Subcutaneous abdominal adipose tissue (tissue), 5 donors: ENCODE measurements around the gene DPH1.
"Not testable (repeated sequence)": the region's sequence is repeated elsewhere in the genome, so short reads cannot be mapped to it uniquely, and the experiment has no call there.

Experiments
- H3K27ac ChIP-seq: one replicate; pipeline ENCODE4 v1.7.0; 2013; ENCODE audit warnings: low read depth, mild to moderate bottlenecking, inconsistent platforms, low read length, moderate library complexity
- H3K27me3 ChIP-seq, 5 donors: one replicate each; pipeline ENCODE4 v1.7.0; 2013; ENCODE audit warnings: low read length in 5 of 5, inconsistent platforms in 1 of 5; ENCODE audit not compliant: control insufficient read depth in 5 of 5, insufficient read depth in 4 of 5
- H3K36me3 ChIP-seq, 5 donors: one replicate each; pipeline ENCODE4 v1.7.0; 2013; ENCODE audit warnings: low read length in 5 of 5; ENCODE audit not compliant: control insufficient read depth in 5 of 5, insufficient read depth in 5 of 5
- H3K4me1 ChIP-seq, 5 donors: one replicate each; pipeline ENCODE4 v1.7.0; 2013; ENCODE audit warnings: low read length in 5 of 5, mild to moderate bottlenecking in 3 of 5, moderate library complexity in 1 of 5; ENCODE audit not compliant: control insufficient read depth in 5 of 5, insufficient read depth in 5 of 5
- H3K4me3 ChIP-seq, 5 donors: one replicate each; pipeline ENCODE4 v1.7.0; 2013; ENCODE audit warnings: low read length in 5 of 5, low read depth in 1 of 5
- H3K9ac ChIP-seq, 5 donors: one replicate each; pipeline ENCODE4 v1.7.0; 2013; ENCODE audit warnings: low read length in 5 of 5, mild to moderate bottlenecking in 4 of 5, moderate library complexity in 3 of 5
- H3K9me3 ChIP-seq, 5 donors: one replicate each; pipeline ENCODE4 v1.7.0; 2013; ENCODE audit warnings: low read length in 5 of 5; ENCODE audit not compliant: control insufficient read depth in 5 of 5
- donor health status: healthy.
- donor health status: healthy.
- donor health status: healthy.
- donor health status: healthy.
- donor health status: healthy.

DPH1 gene

GRCh38 chr17:2004435-2004952 lies 25.5 kb upstream of the DPH1 start:
- H3K9me3 ChIP-seq: no peaks in the 10 kb centered on the region
- no peak overlapping the region for H3K4me3 ChIP-seq
- no peaks in the 10 kb centered on the region for H3K36me3 ChIP-seq
- no peaks in the 10 kb centered on the region for H3K27me3 ChIP-seq
- H3K27ac ChIP-seq: peak overlapping the region; percentile 37
- H3K9ac ChIP-seq: no peak overlapping the region
- H3K4me1 ChIP-seq: peaks cover 5 to 29% (median 26%) of the 10 kb centered on the region in 5 donors

GRCh38 chr17:2008332-2009126 lies 21.4 kb upstream of the DPH1 start:
- Histone ChIP-seq H3K4me1 (peaks cover 0 to 38% (median 32%) of the 10 kb centered on the region in 5 donors), H3K9me3 (no peaks in the 10 kb centered on the region), H3K27me3 (no peaks in the 10 kb centered on the region), H3K27ac (no peak overlapping the region), H3K9ac (no peak overlapping the region), H3K4me3 (no peak overlapping the region), H3K36me3 (no peaks in the 10 kb centered on the region)

GRCh38 chr17:2009737-2010136 lies 20.2 kb upstream of the DPH1 start:
- H3K4me3 ChIP-seq: no peak overlapping the region

GRCh38 chr17:2011411-2012371 lies 18.3 kb upstream of the DPH1 start:
- Histone ChIP-seq H3K4me3 (peak overlapping the region in 2 of 5 donors; percentile 21 to 50), H3K9me3 (no peaks in the 10 kb centered on the region), H3K27ac (peak overlapping the region; percentile 82), H3K9ac (peak overlapping the region; percentile 15 to 82 (median 49)), H3K4me1 (peaks cover 2 to 55% (median 38%) of the 10 kb centered on the region in 5 donors), H3K36me3 (no peaks in the 10 kb centered on the region), H3K27me3 (no peaks in the 10 kb centered on the region)

More at GRCh38 chr17:2009737-2010136, 20.2 kb upstream of the DPH1 start:
- Histone ChIP-seq H3K9me3 (no peaks in the 10 kb centered on the region), H3K27me3 (no peaks in the 10 kb centered on the region), H3K36me3 (no peaks in the 10 kb centered on the region), H3K4me1 (peaks cover 2 to 43% (median 36%) of the 10 kb centered on the region in 5 donors), H3K9ac (no peak overlapping the region), H3K27ac (no peak overlapping the region)

GRCh38 chr17:2012499-2012898 lies 17.5 kb upstream of the DPH1 start:
- H3K27me3 ChIP-seq: no peaks in the 10 kb centered on the region
- H3K4me3 ChIP-seq: no peak overlapping the region
- peak overlapping the region in 2 of 5 donors; percentile 15 to 82 for H3K9ac ChIP-seq
- peaks cover 2 to 61% (median 41%) of the 10 kb centered on the region in 5 donors for H3K4me1 ChIP-seq
- H3K36me3 ChIP-seq: no peaks in the 10 kb centered on the region
- H3K9me3 ChIP-seq: no peaks in the 10 kb centered on the region
- H3K27ac ChIP-seq: peak overlapping the region; percentile 82

GRCh38 chr17:2013220-2013993 lies 16.5 kb upstream of the DPH1 start:
- H3K4me1 ChIP-seq: peaks cover 4 to 69% (median 48%) of the 10 kb centered on the region in 5 donors

GRCh38 chr17:2013994-2014317 lies 16.0 kb upstream of the DPH1 start:
- Histone ChIP-seq H3K27ac (peak overlapping the region; percentile 54), H3K9ac (no peak overlapping the region), H3K4me1 (peaks cover 4 to 75% (median 52%) of the 10 kb centered on the region in 5 donors)

More at GRCh38 chr17:2013220-2013993, 16.5 kb upstream of the DPH1 start:
- Histone ChIP-seq H3K27ac (peak overlapping the region; percentile 82), H3K9ac (peak overlapping the region in 2 of 5 donors; percentile 48 to 82)
- H3K27me3 ChIP-seq, H3K9me3 ChIP-seq, H3K4me3 ChIP-seq, H3K36me3 ChIP-seq: not testable (repeated sequence)

GRCh38 chr17:2015314-2015713 lies 14.6 kb upstream of the DPH1 start:
- H3K36me3 ChIP-seq: no peaks in the 10 kb centered on the region
- no peaks in the 10 kb centered on the region for H3K27me3 ChIP-seq
- no peak overlapping the region for H3K9ac ChIP-seq
- H3K4me1 ChIP-seq: peaks cover 4 to 77% (median 57%) of the 10 kb centered on the region in 5 donors
- H3K4me3 ChIP-seq: no peak overlapping the region
- H3K27ac ChIP-seq: no peak overlapping the region
- no peaks in the 10 kb centered on the region for H3K9me3 ChIP-seq

More at GRCh38 chr17:2013994-2014317, 16.0 kb upstream of the DPH1 start:
- no peaks in the 10 kb centered on the region for H3K9me3 ChIP-seq
- H3K36me3 ChIP-seq: no peaks in the 10 kb centered on the region
- no peak overlapping the region for H3K4me3 ChIP-seq
- H3K27me3 ChIP-seq: no peaks in the 10 kb centered on the region

GRCh38 chr17:2016494-2016893 lies 13.5 kb upstream of the DPH1 start:
- Histone ChIP-seq H3K4me1 (peaks cover 4 to 77% (median 64%) of the 10 kb centered on the region in 5 donors), H3K4me3 (no peak overlapping the region), H3K9me3 (no peaks in the 10 kb centered on the region), H3K27ac (no peak overlapping the region), H3K36me3 (no peaks in the 10 kb centered on the region), H3K27me3 (no peaks in the 10 kb centered on the region), H3K9ac (no peak overlapping the region)
